Myocyte (in vitro differentiated cells): ENCODE data around the gene CCDC122. TPM values are rescaled to one million over a fixed set of nuclear protein-coding genes. Genes with fewer than 3 reads are reported as not detected.

Source experiments
- DNase-seq: peaks from one replicate; pipeline ENCODE4 v3.0.0-alpha.2; 2012; ENCODE audit warnings: low read depth
- polyA plus RNA-seq: library from polyadenylated mRNA; unstranded; fragments of >200 nt; gene quantifications from one replicate; pipeline ENCODE4 v1.2.1, GENCODE V29; 2012; ENCODE audit warnings: missing spikeins
- total RNA-seq: library from RNA; depleted of rRNA; stranded (reverse); fragments of >200 nt; gene quantifications from 2 replicates; pipeline ENCODE4 v1.2.3, GENCODE V29; 2014

CCDC122 gene
- 5.2 and 7.7 TPM in 2 replicates for total RNA-seq
- polyA plus RNA-seq = 3.3 TPM

- peak; percentile 90 for DNase-seq
Observed at GRCh38 chr13:43878892-43879754, at the start of gene CCDC122. Gene CCDC122, minus strand, starts transcription at chr13:43879740. Its CDS starts 10,364 bp downstream, at chr13:43869376.

- DNase-seq = no peak
Observed at GRCh38 chr13:43924549-43925245, 45.2 kb upstream of the CCDC122 start.

GRCh38 chr13:43920965-43921674, 41.6 kb upstream of the CCDC122 start:
- no peak for DNase-seq

- DNase-seq = no peak
Observed at GRCh38 chr13:43918636-43919035, 39.1 kb upstream of the CCDC122 start.

GRCh38 chr13:43916828-43917227, 37.3 kb upstream of the CCDC122 start:
- DNase-seq = peak; percentile 26

- DNase-seq = peak; percentile 13
Observed at GRCh38 chr13:43915451-43915850, 35.9 kb upstream of the CCDC122 start.

- no peak for DNase-seq
Observed at GRCh38 chr13:43911871-43912270, 32.3 kb upstream of the CCDC122 start.

- no peak for DNase-seq
Observed at GRCh38 chr13:43911278-43911677, 31.7 kb upstream of the CCDC122 start.

GRCh38 chr13:43910856-43911255, 31.3 kb upstream of the CCDC122 start:
- DNase-seq = no peak

- peak; percentile 54 for DNase-seq
Observed at GRCh38 chr13:43908156-43909126, 28.9 kb upstream of the CCDC122 start.

GRCh38 chr13:43905435-43906031, 26.0 kb upstream of the CCDC122 start:
- DNase-seq = peak; percentile 74

- peak; percentile 17 for DNase-seq
Observed at GRCh38 chr13:43895940-43896339, 16.4 kb upstream of the CCDC122 start.

- DNase-seq = no peak
Observed at GRCh38 chr13:43894438-43894837, 14.9 kb upstream of the CCDC122 start.

- DNase-seq = no peak
Observed at GRCh38 chr13:43884222-43884621, 4.7 kb upstream of the CCDC122 start.

GRCh38 chr13:43883631-43884030, 4.1 kb upstream of the CCDC122 start:
- no peak for DNase-seq

GRCh38 chr13:43881580-43881979, 2.0 kb upstream of the CCDC122 start:
- no peak for DNase-seq

GRCh38 chr13:43880926-43881325, 1.4 kb upstream of the CCDC122 start:
- DNase-seq = no peak

- no peak for DNase-seq
Observed at GRCh38 chr13:43880214-43880855, 795 bp upstream of the CCDC122 start.

GRCh38 chr13:43879755-43880181, 228 bp upstream of the CCDC122 start, which contains the start of gene LACC1:
Gene LACC1, plus strand, starts transcription at chr13:43879904. Its CDS starts 1,082 bp downstream, at chr13:43880986.
- no peak for DNase-seq
